ENCODE results near the gene CABYR.

Gene CABYR

GRCh38 chr18:24136967-24137373, 1.9 kb upstream of the CABYR start:
- TF ChIP-seq, protein P1, sequence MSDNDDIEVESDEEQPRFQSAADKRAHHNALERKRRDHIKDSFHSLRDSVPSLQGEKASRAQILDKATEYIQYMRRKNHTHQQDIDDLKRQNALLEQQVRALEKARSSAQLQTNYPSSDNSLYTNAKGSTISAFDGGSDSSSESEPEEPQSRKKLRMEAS (IDR thresholded peaks at IDR 0.05), result no peak
- TF ChIP-seq TCF12 (IDR thresholded peaks at IDR 0.05; ENCODE audit: low read depth), result no peak

DNA sequence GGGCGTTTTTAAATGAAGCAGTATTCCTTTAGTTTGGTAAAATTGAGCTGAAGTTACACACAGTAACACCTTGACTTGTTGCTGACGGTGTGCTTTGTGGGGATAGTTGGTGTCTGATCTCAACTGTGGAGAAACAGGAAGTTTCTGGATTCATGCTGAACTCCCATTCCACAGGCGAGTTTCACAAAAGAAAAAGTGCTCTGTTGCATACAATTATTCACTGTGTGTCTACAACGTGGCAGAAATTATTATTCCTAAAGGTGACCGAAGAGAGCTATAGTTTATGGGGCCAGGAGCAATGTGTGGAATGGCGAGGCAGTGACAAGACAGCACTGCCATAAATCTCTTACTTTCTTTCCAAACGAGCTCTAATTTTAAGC, 463 bp upstream of the CABYR start:
- TF ChIP-seq ZBTB7A (IDR thresholded peaks at IDR 0.05; ENCODE audit: low read depth) (no peak), FOXM1 (IDR thresholded peaks at IDR 0.05; ENCODE audit: borderline replicate concordance, low read depth) (no peak), YY1 (IDR thresholded peaks at IDR 0.05; ENCODE audit: low read depth) (no peak), RAD21 (IDR thresholded peaks at IDR 0.05; ENCODE audit: low read depth) (no peak), TCF12 (IDR thresholded peaks at IDR 0.05; ENCODE audit: low read depth) (no peak), CREB1 (IDR thresholded peaks at IDR 0.05; ENCODE audit: low read depth) (no peak)

DNA sequence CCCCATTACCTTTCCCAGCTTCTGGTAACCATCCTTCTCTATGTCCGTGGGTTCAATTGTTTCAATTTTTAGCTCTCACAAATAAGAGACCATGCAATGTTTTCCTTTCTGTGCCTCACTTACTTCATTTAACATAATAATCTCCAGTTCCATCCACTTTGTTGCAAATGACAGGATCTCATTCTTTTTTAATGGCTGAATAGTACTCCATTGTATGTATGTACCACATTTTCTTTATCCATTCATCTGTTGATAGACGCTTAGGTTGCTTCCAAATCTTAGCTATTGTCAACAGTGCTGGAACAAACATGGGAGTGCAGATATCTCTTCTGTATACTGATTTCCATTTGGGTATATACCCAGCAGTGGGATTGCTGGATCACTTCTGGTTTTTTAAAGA, 1.8 kb downstream of the CABYR start:
- TF ChIP-seq EP300 (IDR thresholded peaks at IDR 0.05; ENCODE audit: borderline replicate concordance) (no peak), TEAD4 (IDR thresholded peaks at IDR 0.05) (no peak), EGR1 (IDR thresholded peaks at IDR 0.05) (no peak), YY1 (IDR thresholded peaks at IDR 0.05; ENCODE audit: low read depth) (no peak), NFIC (IDR thresholded peaks at IDR 0.05) (no peak), ZBTB7A (IDR thresholded peaks at IDR 0.05; ENCODE audit: low read depth) (no peak), FOXM1 (IDR thresholded peaks at IDR 0.05; ENCODE audit: borderline replicate concordance, low read depth) (no peak), REST (IDR thresholded peaks at IDR 0.05; ENCODE audit: low read depth) (no peak), RAD21 (IDR thresholded peaks at IDR 0.05; ENCODE audit: low read depth) (no peak), CREB1 (IDR thresholded peaks at IDR 0.05; ENCODE audit: low read depth) (no peak), TAF1 (IDR thresholded peaks at IDR 0.05; ENCODE audit: low read depth) (no peak), TCF12 (IDR thresholded peaks at IDR 0.05; ENCODE audit: low read depth) (no peak), CEBPB (IDR thresholded peaks at IDR 0.05) (no peak)
- TF ChIP-seq, protein P1 (IDR thresholded peaks at IDR 0.05), result no peak
- TF ChIP-seq, protein P2, sequence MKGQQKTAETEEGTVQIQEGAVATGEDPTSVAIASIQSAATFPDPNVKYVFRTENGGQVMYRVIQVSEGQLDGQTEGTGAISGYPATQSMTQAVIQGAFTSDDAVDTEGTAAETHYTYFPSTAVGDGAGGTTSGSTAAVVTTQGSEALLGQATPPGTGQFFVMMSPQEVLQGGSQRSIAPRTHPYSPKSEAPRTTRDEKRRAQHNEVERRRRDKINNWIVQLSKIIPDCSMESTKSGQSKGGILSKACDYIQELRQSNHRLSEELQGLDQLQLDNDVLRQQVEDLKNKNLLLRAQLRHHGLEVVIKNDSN (IDR thresholded peaks at IDR 0.05), result no peak

- no peak for TF ChIP-seq TAF1 (IDR thresholded peaks at IDR 0.05; ENCODE audit: low read depth)
- TF ChIP-seq YY1 (IDR thresholded peaks at IDR 0.05; ENCODE audit: low read depth), result no peak
- no peak for TF ChIP-seq CEBPB (IDR thresholded peaks at IDR 0.05)
- TF ChIP-seq EP300 (IDR thresholded peaks at IDR 0.05; ENCODE audit: borderline replicate concordance), result no peak
- TF ChIP-seq ZBTB7A (IDR thresholded peaks at IDR 0.05; ENCODE audit: low read depth), result no peak
- TF ChIP-seq FOXM1 (IDR thresholded peaks at IDR 0.05; ENCODE audit: borderline replicate concordance, low read depth), result no peak
- TF ChIP-seq REST (IDR thresholded peaks at IDR 0.05; ENCODE audit: low read depth), result no peak
- TF ChIP-seq, protein P1 (IDR thresholded peaks at IDR 0.05), result no peak
- TF ChIP-seq CREB1 (IDR thresholded peaks at IDR 0.05; ENCODE audit: low read depth), result no peak
- TF ChIP-seq, protein P2 (IDR thresholded peaks at IDR 0.05), result no peak
- no peak for TF ChIP-seq RAD21 (IDR thresholded peaks at IDR 0.05; ENCODE audit: low read depth)
These were observed 3.5 kb downstream of the CABYR start for GRCh38 chr18:24142376-24142775.

DNA sequence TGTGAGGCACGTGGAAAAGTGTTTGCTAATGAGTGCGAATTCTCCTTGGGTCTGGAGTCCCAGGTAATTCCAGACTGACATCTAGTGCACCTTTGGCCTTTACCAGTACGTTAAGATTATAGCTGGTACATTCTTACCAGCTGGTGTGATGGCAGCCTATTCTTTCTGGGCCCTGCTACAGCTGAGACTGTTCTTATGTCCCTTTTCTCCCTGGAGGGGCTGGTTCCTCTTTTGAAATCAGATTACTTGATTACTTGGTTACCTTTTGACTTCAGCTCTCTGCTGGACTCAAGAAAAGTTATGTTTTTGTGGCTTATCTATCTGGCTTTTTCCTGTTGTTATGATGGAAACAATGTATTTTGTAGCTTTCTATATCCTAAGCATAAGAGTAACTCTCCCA, 14.5 kb downstream of the CABYR start:
- TF ChIP-seq EGR1 (IDR thresholded peaks at IDR 0.05), result no peak
- no peak for TF ChIP-seq CEBPB (IDR thresholded peaks at IDR 0.05)

GRCh38 chr18:24157855-24158254, 19.0 kb downstream of the CABYR start:
- no peak for TF ChIP-seq CEBPB (IDR thresholded peaks at IDR 0.05)
- no peak for TF ChIP-seq NFIC (IDR thresholded peaks at IDR 0.05)
- TF ChIP-seq, protein P1 (IDR thresholded peaks at IDR 0.05), result no peak
- no peak for TF ChIP-seq RAD21 (IDR thresholded peaks at IDR 0.05; ENCODE audit: low read depth)
- TF ChIP-seq TCF12 (IDR thresholded peaks at IDR 0.05; ENCODE audit: low read depth), result no peak
- no peak for TF ChIP-seq EP300 (IDR thresholded peaks at IDR 0.05; ENCODE audit: borderline replicate concordance)
- no peak for TF ChIP-seq REST (IDR thresholded peaks at IDR 0.05; ENCODE audit: low read depth)
- TF ChIP-seq YY1 (IDR thresholded peaks at IDR 0.05; ENCODE audit: low read depth), result no peak
- TF ChIP-seq TAF1 (IDR thresholded peaks at IDR 0.05; ENCODE audit: low read depth), result no peak
- TF ChIP-seq, protein P2 (IDR thresholded peaks at IDR 0.05), result no peak
- TF ChIP-seq EGR1 (IDR thresholded peaks at IDR 0.05), result no peak
- no peak for TF ChIP-seq TEAD4 (IDR thresholded peaks at IDR 0.05)
- no peak for TF ChIP-seq CREB1 (IDR thresholded peaks at IDR 0.05; ENCODE audit: low read depth)
- TF ChIP-seq ZBTB7A (IDR thresholded peaks at IDR 0.05; ENCODE audit: low read depth), result no peak
- TF ChIP-seq FOXM1 (IDR thresholded peaks at IDR 0.05; ENCODE audit: borderline replicate concordance, low read depth), result no peak

All from Ishikawa (cell line).